GM10266 (cell line): ENCODE results near the gene TAGLN.
A peak's percentile ranks its signal among the peaks of the same experiment; 100 is the strongest.

Source experiments
- DNase-seq: peaks from one replicate; pipeline ENCODE4 v3.0.0; 2012; ENCODE audit errors: extremely low spot score
- CTCF ChIP-seq: IDR thresholded peaks from 2 replicates; pipeline ENCODE4 v1.5.1; 2012; ENCODE audit warnings: mild to moderate bottlenecking, low read depth; ENCODE audit not compliant: control insufficient read depth, insufficient read depth; ENCODE audit errors: missing control alignments

TAGLN gene

DNA sequence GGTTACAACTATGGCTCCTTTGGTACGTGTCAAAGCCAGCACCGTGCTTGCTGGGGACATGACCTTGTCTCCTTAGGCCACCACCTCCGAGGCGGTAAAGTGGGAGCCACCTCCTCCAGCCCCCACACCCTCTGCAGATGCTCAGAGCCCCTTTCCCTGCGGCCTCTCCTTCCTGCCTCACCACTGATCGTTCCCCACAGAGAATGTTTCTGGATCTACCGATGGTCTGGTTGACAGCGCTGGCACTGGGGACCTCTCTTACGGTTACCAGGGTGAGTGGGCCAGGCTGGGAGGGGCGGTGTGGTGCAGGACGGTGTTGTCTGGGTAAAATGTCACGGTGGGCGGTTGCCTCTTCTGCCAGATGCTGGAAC, 11.8 kb upstream of the TAGLN start:
- TF ChIP-seq CTCF, result no peak
- peak; percentile 8 for DNase-seq

- peak; percentile 7 for DNase-seq
- TF ChIP-seq CTCF, result no peak
These were observed 11.2 kb upstream of the TAGLN start for GRCh38 chr11:117187799-117188481.

DNA sequence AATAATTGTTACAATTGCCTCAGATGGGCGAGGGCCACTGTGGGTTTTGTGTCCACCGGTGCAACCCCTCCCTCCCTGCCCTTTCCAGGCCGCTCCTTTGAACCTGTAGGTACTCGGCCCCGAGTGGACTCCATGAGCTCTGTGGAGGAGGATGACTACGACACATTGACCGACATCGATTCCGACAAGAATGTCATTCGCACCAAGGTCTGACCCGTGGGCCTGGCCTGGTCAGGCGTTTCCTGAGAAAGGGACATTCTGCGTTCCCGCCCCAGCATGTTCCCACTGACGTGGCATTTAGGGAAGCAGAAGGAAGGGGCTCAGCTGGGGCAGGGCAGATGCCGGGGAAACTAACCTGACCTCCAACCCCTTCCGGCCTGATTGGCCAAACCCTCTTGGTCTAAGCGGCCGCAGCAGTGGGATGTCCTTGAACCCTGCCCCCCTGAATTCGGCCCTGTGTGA, 10.5 kb upstream of the TAGLN start:
- DNase-seq, result no peak
- no peak for TF ChIP-seq CTCF

DNA sequence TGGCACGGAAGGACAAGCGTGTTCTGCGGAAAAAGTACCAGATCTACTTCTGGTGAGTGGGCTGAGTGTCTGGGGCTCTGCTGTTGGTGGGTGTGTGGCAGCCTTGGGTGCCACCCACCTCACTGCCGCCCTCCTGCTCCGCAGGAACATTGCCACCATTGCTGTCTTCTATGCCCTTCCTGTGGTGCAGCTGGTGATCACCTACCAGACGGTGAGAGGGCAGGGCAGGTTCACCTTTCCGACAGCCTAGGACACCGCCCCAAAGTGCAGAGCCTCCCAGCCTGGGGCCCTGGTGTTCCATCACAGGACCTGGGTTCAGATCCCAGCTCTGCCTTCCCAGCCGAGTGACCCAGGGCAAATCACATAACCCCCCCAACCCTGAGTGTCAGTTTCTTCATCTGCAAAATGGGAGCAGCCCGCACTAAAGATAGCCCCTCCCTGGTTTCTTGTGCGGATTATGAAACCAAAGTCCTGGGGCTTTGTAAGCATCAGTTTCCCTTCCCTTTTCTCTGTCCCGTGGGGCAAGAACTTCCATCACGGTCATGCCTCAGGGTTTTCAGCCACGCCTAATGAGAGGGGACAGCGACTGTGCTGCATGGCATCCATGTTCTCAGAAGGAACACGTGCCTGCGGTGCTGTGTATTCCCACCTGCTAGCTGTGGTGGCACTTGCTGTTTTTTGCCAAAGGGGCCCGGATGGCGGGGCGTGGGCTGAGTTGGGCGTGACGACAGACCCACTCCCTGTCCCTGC, 9.8 kb upstream of the TAGLN start:
- no peak for TF ChIP-seq CTCF
- peak; percentile 50 for DNase-seq

- DNase-seq, result no peak
- no peak for TF ChIP-seq CTCF
These were observed 9.1 kb upstream of the TAGLN start for GRCh38 chr11:117189941-117190544.

DNA sequence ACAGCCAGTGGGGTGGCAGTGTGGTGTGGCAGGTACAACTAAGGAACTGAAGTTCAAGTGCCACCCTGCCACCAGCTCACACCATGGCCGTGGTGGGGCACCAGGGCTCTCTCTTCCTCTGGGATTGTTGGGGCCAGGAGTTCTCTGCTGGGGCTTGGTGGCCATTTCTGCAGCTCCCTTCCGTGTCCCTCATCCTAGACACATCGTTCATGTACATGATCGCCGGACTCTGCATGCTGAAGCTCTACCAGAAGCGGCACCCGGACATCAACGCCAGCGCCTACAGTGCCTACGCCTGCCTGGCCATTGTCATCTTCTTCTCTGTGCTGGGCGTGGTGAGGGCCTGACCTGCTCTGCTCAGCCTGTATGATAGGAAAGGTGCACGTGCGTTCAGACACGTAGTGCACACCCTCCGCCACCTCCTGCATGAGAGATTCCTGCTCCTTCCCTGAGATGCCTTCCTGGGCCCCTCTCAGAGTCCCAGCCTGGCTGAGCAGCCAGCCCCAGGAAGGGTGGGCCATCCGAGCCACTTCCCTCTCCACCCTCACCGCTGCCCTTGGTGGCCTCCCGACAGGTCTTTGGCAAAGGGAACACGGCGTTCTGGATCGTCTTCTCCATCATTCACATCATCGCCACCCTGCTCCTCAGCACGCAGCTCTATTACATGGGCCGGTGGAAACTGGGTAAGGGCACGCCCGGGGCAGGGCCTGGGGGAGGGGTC, 7.3 kb upstream of the TAGLN start:
- no peak for TF ChIP-seq CTCF
- no peak for DNase-seq
